Measurements from ENCODE around the gene PADI1.

GRCh38 chr1:17181781-17182464 lies 23.0 kb upstream of the PADI1 start:
- TF ChIP-seq SUZ12 (IDR thresholded peaks at IDR 0.05; ENCODE audit: extremely low read depth, insufficient read depth, insufficient read length), result no peak
- no peak for TF ChIP-seq YY1 (IDR thresholded peaks at IDR 0.05; ENCODE audit: insufficient read depth, insufficient read length)
- no peak for TF ChIP-seq ZNF274 (IDR thresholded peaks at IDR 0.05; ENCODE audit: low read depth, low read length)

All from NT2/D1 (cell line).